B cell (primary cell): Measurements from ENCODE around the gene DOCK1. TPM values are rescaled to one million over a fixed set of nuclear protein-coding genes. Genes with fewer than 3 reads are reported as not detected.

Source experiments
- ATAC-seq: fragments of 200-7000 bp; cut with Tn5 transposase; one replicate; pipeline ENCODE4 v1.10.0; 2021; ENCODE audit warnings: low read depth, mild to moderate bottlenecking, moderate number of reproducible peaks, moderate library complexity
- CTCF ChIA-PET: fragments of 350-600 bp; sonication (Branson Sonifier 250); formaldehyde crosslinking; loops from one replicate; lab custom pipeline; 2021; ENCODE audit warnings: antibody characterized with exemption, inconsistent platforms; lab: Charles Lee
- POLR2A ChIA-PET: fragments of 350-600 bp; sonication (Branson Sonifier 250); formaldehyde crosslinking; loops from one replicate; lab custom pipeline; 2021; ENCODE audit warnings: antibody characterized with exemption; lab: Charles Lee
- DNase-seq: peaks from one replicate; pipeline ENCODE4 v3.0.0; 2013
- H2AFZ ChIP-seq: 2 replicates; pipeline ENCODE4 v1.6.1; 2012; ENCODE audit warnings: mild to moderate bottlenecking, low read depth, low read length; ENCODE audit not compliant: insufficient read depth, poor library complexity, severe bottlenecking
- H3K27ac ChIP-seq, 2 donors: 1 replicate in 1 of 2; 2 replicates in 1 of 2; pipeline ENCODE4 v1.5.1; 2012 to 2013; ENCODE audit warnings: low read length in 2 of 2, mild to moderate bottlenecking in 2 of 2, moderate library complexity in 1 of 2
- H3K27me3 ChIP-seq, 4 experiments: fragments of 200-600 bp in 1 of 4; sonication (generic) in 1 of 4; replicated peaks in 1 of 4; 1 replicate in 2 of 4; 2 replicates in 2 of 4; pipeline versions ENCODE4 v1.6.1 to v1.7.0; 2013 to 2016; ENCODE audit warnings: low read length in 3 of 4, mild to moderate bottlenecking in 2 of 4, mixed read lengths in 1 of 4, moderate library complexity in 1 of 4; ENCODE audit not compliant: insufficient read depth in 4 of 4, control insufficient read depth in 3 of 4; ENCODE audit errors: control extremely low read depth in 1 of 4
- H3K36me3 ChIP-seq, 2 experiments: replicated peaks in 1 of 2; 1 replicate in 1 of 2; 2 replicates in 1 of 2; pipeline versions ENCODE4 v1.6.1 to v1.7.1; 2013; ENCODE audit warnings: low read length in 1 of 2; ENCODE audit not compliant: insufficient read depth in 2 of 2, control insufficient read depth in 1 of 2; ENCODE audit errors: control extremely low read depth in 1 of 2, extremely low read depth in 1 of 2
- H3K4me1 ChIP-seq, 2 donors: fragments of 200-600 bp in 1 of 2; sonication (generic) in 1 of 2; 1 replicate in 1 of 2; 2 replicates in 1 of 2; pipeline versions ENCODE4 v1.5.1 to v1.6.1; 2013 to 2017; ENCODE audit warnings: low read length in 2 of 2; ENCODE audit not compliant: control insufficient read depth in 2 of 2, insufficient read depth in 2 of 2
- H3K4me2 ChIP-seq: replicated peaks from 2 replicates; pipeline ENCODE3; 2012; ENCODE audit warnings: mild to moderate bottlenecking, low read depth, low read length; ENCODE audit not compliant: poor library complexity, severe bottlenecking
- H3K4me3 ChIP-seq, 5 experiments: fragments of 200-600 bp in 1 of 5; sonication (generic) in 1 of 5; 1 replicate in 3 of 5; 2 replicates in 2 of 5; pipeline versions ENCODE4 v1.5.1 to v1.7.0; 2011 to 2016; ENCODE audit warnings: low read length in 4 of 5, mild to moderate bottlenecking in 4 of 5, low read depth in 2 of 5, control low read depth in 1 of 5, moderate library complexity in 1 of 5; ENCODE audit not compliant: insufficient read depth in 1 of 5; ENCODE audit errors: control extremely low read depth in 1 of 5, extremely low read depth in 1 of 5
- H3K79me2 ChIP-seq: fragments of 200-600 bp; sonication (generic); one replicate; pipeline ENCODE4 v1.6.0; 2016; ENCODE audit warnings: low read length; ENCODE audit not compliant: control insufficient read depth, insufficient read depth
- H3K9ac ChIP-seq: fragments of 200-600 bp; sonication (generic); 2 replicates; pipeline ENCODE4 v1.6.1; 2017; ENCODE audit warnings: mild to moderate bottlenecking, low read length, moderate library complexity
- H3K9me3 ChIP-seq, 3 donors: one replicate each; pipeline versions ENCODE4 v1.6.1 to v1.7.1; 2013; ENCODE audit warnings: low read length in 2 of 3; ENCODE audit not compliant: control insufficient read depth in 2 of 3, insufficient read depth in 1 of 3; ENCODE audit errors: control extremely low read depth in 1 of 3
- H4K20me1 ChIP-seq: 2 replicates; pipeline ENCODE4 v1.6.0; 2012; ENCODE audit warnings: mild to moderate bottlenecking, low read length; ENCODE audit not compliant: insufficient read depth, control insufficient read depth, poor library complexity, severe bottlenecking
- H3K27ac Mint-ChIP-seq: one replicate; pipeline ENCODE4 v1.8.0; 2021; ENCODE audit warnings: mixed read lengths
- H3K27me3 Mint-ChIP-seq: one replicate; pipeline ENCODE4 v1.8.0; 2021; ENCODE audit warnings: mixed read lengths
- H3K4me1 Mint-ChIP-seq: one replicate; pipeline ENCODE4 v1.8.0; 2021; ENCODE audit warnings: mixed read lengths
- H3K4me3 Mint-ChIP-seq: one replicate; pipeline ENCODE4 v1.8.0; 2021; ENCODE audit warnings: mixed read lengths
- H3K9me3 Mint-ChIP-seq: one replicate; pipeline ENCODE4 v1.8.0; 2022; ENCODE audit warnings: mixed read lengths; ENCODE audit not compliant: insufficient read depth
- EZH2 ChIP-seq: IDR thresholded peaks from 2 replicates; pipeline ENCODE4 v1.6.1; 2012; ENCODE audit warnings: borderline replicate concordance, low read depth, mild to moderate bottlenecking, moderate library complexity, low read length; ENCODE audit not compliant: insufficient read depth, poor library complexity, severe bottlenecking
- whole genome bisulfite sequencing: methylation state at CpG from one replicate; pipeline ENCODE4 v1.1.5; 2013; ENCODE audit warnings: missing lambda C conversion rate; ENCODE audit not compliant: insufficient coverage; 5-methylcytosine and 5-hydroxymethylcytosine counted together
- intact Hi-C: fragments of 100-400 bp; cut with micrococcal nuclease; formaldehyde crosslinking; loops from one replicate; pipeline ENCODE4 v1.10.0; 2022
- polyA plus RNA-seq: library from polyadenylated mRNA; depleted of rRNA; stranded (reverse); fragments of >200 nt; gene quantifications from 2 replicates; pipeline ENCODE4 v1.2.3, GENCODE V29; 2012
- total RNA-seq, 2 donors: library from RNA; stranded (reverse); fragments of 120-200 nt in 1 of 2; gene quantifications; 1 replicate in 1 of 2; 2 replicates in 1 of 2; pipeline versions ENCODE4 v1.2.3 to v1.2.4, GENCODE V29; 2013 to 2022
- TF ChIP-seq, protein P1 (sequence below): fragments of 200-600 bp; IDR thresholded peaks from one replicate; pipeline ENCODE4 v1.8.0; 2022; ENCODE audit warnings: antibody characterized with exemption, mild to moderate bottlenecking

The DOCK1 gene
- total and polyA plus RNA-seq, 2 donors (not counting 1 experiment from before 2014, with no cell fraction given): not detected

DNA sequence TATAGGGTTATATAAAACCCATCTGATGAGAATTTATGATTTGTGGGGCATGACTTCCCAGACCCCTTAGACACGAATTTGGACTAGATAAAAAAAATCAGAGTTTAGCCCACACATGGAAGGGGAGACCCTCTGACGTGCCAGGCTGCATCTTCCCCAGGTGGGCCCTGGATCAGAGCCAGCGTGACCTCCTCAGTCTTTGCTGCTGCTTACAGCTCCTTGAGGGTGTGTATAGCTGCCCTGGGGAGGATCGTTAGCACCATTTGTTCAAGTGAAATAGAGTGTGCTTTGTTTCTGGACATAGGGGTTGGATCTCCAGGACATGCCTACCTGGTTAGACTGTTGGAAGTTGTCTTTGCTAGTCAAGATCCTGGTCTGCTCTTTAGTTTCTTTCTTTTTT is 54.2 kb downstream of the DOCK1 start:
- ChIA-PET POLR2A (no interaction called here), CTCF (no interaction called here)
- no peaks in the 10 kb centered on the region for H3K27me3 Mint-ChIP-seq
- H3K27ac Mint-ChIP-seq: no peak overlapping the region
- H3K4me1 Mint-ChIP-seq: peaks cover 3% of the 10 kb centered on the region
- H3K9me3 ChIP-seq: peaks cover 0 to 24% (median 0%) of the 10 kb centered on the region in 3 donors
- no peak overlapping the region for H3K27ac ChIP-seq
- 79% methylated on average over 4 of the region's 4 CpGs for WGBS
- no peaks in the 10 kb centered on the region for H4K20me1 ChIP-seq
- no peaks in the 10 kb centered on the region for H3K79me2 ChIP-seq
- H3K27me3 ChIP-seq: no peaks in the 10 kb centered on the region
- intact Hi-C loops: no loop called here
- no peak overlapping the region for H3K4me2 ChIP-seq
- TF ChIP-seq, protein P1, sequence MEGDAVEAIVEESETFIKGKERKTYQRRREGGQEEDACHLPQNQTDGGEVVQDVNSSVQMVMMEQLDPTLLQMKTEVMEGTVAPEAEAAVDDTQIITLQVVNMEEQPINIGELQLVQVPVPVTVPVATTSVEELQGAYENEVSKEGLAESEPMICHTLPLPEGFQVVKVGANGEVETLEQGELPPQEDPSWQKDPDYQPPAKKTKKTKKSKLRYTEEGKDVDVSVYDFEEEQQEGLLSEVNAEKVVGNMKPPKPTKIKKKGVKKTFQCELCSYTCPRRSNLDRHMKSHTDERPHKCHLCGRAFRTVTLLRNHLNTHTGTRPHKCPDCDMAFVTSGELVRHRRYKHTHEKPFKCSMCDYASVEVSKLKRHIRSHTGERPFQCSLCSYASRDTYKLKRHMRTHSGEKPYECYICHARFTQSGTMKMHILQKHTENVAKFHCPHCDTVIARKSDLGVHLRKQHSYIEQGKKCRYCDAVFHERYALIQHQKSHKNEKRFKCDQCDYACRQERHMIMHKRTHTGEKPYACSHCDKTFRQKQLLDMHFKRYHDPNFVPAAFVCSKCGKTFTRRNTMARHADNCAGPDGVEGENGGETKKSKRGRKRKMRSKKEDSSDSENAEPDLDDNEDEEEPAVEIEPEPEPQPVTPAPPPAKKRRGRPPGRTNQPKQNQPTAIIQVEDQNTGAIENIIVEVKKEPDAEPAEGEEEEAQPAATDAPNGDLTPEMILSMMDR: no peak
- TF ChIP-seq EZH2: no peak
- DNase-seq (no peak), ATAC-seq (no peak)
- H3K36me3 ChIP-seq: no peaks in the 10 kb centered on the region
- no peak overlapping the region for H2AFZ ChIP-seq
- no peak overlapping the region for H3K4me3 ChIP-seq
- no peaks in the 10 kb centered on the region for H3K9me3 Mint-ChIP-seq
- H3K4me3 Mint-ChIP-seq: no peak overlapping the region
- H3K4me1 ChIP-seq: no peaks in the 10 kb centered on the region
- H3K9ac ChIP-seq: no peak overlapping the region

DNA sequence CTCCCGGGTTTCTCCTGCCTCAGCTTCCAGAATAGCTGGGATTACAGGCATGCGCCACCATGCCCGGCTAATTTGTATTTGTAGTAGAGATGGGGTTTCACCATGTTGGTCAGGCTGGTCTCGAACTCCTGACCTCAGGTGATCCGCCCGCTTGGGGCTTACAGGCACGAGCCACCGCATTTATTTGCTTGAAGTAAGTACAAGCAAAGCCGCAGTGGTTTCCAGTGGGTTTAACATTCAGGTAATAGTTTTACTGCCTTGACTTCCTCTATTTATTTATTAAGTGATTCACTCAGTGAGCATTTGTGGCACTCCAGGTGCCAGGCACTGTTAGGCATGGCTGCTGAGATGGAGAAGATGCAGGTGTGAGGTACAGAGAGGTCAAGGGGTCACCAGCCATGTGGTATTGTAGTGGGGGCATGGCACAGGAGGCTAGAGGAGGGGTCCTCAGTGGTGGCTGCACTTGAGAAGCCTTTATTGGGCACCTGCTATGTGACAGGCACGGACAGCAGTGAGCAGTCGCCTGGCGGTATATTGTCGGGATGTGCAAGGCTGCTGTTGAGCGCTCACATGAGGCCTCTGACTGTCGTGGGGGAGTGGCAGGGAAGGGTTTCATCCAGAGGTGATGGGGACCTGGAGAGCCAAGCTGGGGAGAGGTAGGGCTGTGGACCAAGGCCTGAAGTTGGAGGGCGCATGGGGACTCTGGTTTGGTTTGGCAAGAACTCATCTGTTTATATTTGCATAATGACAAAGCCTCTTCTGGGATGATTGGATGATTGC is 54.9 kb downstream of the DOCK1 start:
- Histone ChIP-seq H3K9me3 (peaks cover 0 to 24% (median 0%) of the 10 kb centered on the region in 3 donors), H3K9ac (no peak overlapping the region), H3K27me3 (no peaks in the 10 kb centered on the region), H2AFZ (no peak overlapping the region), H3K27ac (no peak overlapping the region), H3K4me3 (no peak overlapping the region), H3K4me1 (no peaks in the 10 kb centered on the region), H3K79me2 (no peaks in the 10 kb centered on the region), H4K20me1 (no peaks in the 10 kb centered on the region), H3K36me3 (no peaks in the 10 kb centered on the region), H3K4me2 (no peak overlapping the region)
- Mint-ChIP-seq H3K27me3 (no peaks in the 10 kb centered on the region), H3K27ac (no peak overlapping the region), H3K4me1 (peaks cover 3% of the 10 kb centered on the region), H3K4me3 (no peak overlapping the region), H3K9me3 (no peaks in the 10 kb centered on the region)
- no peak for DNase-seq
- intact Hi-C loops: no loop called here
- CTCF ChIA-PET: no interaction called here
- TF ChIP-seq, protein P1: no peak
- no peak for TF ChIP-seq EZH2
- POLR2A ChIA-PET: no interaction called here
- WGBS: 93% methylated on average over 12 of the region's 16 CpGs
- ATAC-seq: no peak
